ENCODE measurements around the gene DAD1.

The DAD1 gene

GRCh38 chr14:22539831-22540230 is 49.2 kb downstream of the DAD1 start (continued):
- no peak for TF ChIP-seq ZNF555 (tag by site-specific recombination; conservative IDR thresholded peaks at IDR 0.05)
- TF ChIP-seq OVOL3 (tag by site-specific recombination; IDR thresholded peaks at IDR 0.05), result no peak
- TF ChIP-seq ZSCAN4 (tag by site-specific recombination; IDR thresholded peaks at IDR 0.05), result no peak
- TF ChIP-seq ZNF426 (tag by site-specific recombination; IDR thresholded peaks at IDR 0.05), result no peak
- TF ChIP-seq SP3 (tag by site-specific recombination; IDR thresholded peaks at IDR 0.05), result no peak
- no peak for TF ChIP-seq BCL11B (tag by site-specific recombination; IDR thresholded peaks at IDR 0.05; ENCODE audit: low read depth)
- TF ChIP-seq ZNF18 (tag by site-specific recombination; IDR thresholded peaks at IDR 0.05), result no peak

- H3K9me3 ChIP-seq (ENCODE audit: control insufficient read depth, insufficient read depth, low read depth, low read length), result no peaks in the 10 kb centered on the region
- H3K27ac ChIP-seq (ENCODE audit: extremely low read depth, low read depth, low read length), result no peak overlapping the region
- CTCF ChIA-PET, result interaction anchor here (1.5 kb wide), 1 partner anchor 18 kb away, joined by 5 read pairs; no protein-coding TSS in a partner anchor
- H3K4me3 ChIP-seq (ENCODE audit: low read depth, low read length), result no peak overlapping the region
- no peak for TF ChIP-seq ZNF248 (tag by site-specific recombination; IDR thresholded peaks at IDR 0.05)
- TF ChIP-seq ZNF768 (tag by site-specific recombination; IDR thresholded peaks at IDR 0.05), result no peak
- TF ChIP-seq ZNF341 (tag by site-specific recombination; IDR thresholded peaks at IDR 0.05; ENCODE audit: low read depth), result no peak
- H3K4me1 ChIP-seq (ENCODE audit: control insufficient read depth, insufficient read depth, low read length), result 0 out of 2 replicates have a peak, but pooled peaks cover 2% of the 10 kb centered on the region
- H3K36me3 ChIP-seq (ENCODE audit: control insufficient read depth in 2 of 2, insufficient read depth in 1 of 2, low read length in 2 of 2), result no peaks in the 10 kb centered on the region
- POLR2A ChIA-PET, result interaction anchor here (1.1 kb wide), 1 partner anchor 380 kb away, joined by 3 read pairs; the partner anchor contains the start of gene RBM23
Observed at GRCh38 chr14:22538671-22539228, 50.3 kb downstream of the DAD1 start.

GRCh38 chr14:22537436-22538310 is 51.4 kb downstream of the DAD1 start:
- H3K4me3 ChIP-seq (ENCODE audit: low read depth, low read length), result no peak overlapping the region
- ChIA-PET POLR2A (interaction anchor here (1.1 kb wide), 1 partner anchor 381 kb away, joined by 3 read pairs; the partner anchor contains the start of gene RBM23), CTCF (interaction anchor here (0.6 to 2.0 kb wide), 5 partner anchors 9 to 551 kb away, joined by 3 to 15 read pairs (median 3); no protein-coding TSS in a partner anchor)
- peak overlapping the region; percentile 33; the same call in 1 of the 2 replicates for H3K27ac ChIP-seq (ENCODE audit: extremely low read depth, low read depth, low read length)
- 0 out of 2 replicates have a peak, but pooled peaks cover 2% of the 10 kb centered on the region for H3K4me1 ChIP-seq (ENCODE audit: control insufficient read depth, insufficient read depth, low read length)
- H3K36me3 ChIP-seq (ENCODE audit: control insufficient read depth in 2 of 2, insufficient read depth in 1 of 2, low read length in 2 of 2), result no peaks in the 10 kb centered on the region
- H3K9me3 ChIP-seq (ENCODE audit: control insufficient read depth, insufficient read depth, low read depth, low read length), result no peaks in the 10 kb centered on the region
- no peak for TF ChIP-seq ZNF596 (tag by site-specific recombination; IDR thresholded peaks at IDR 0.05)
- no peak for TF ChIP-seq ZNF2 (tag by site-specific recombination; IDR thresholded peaks at IDR 0.05)
- no peak for TF ChIP-seq GLIS2 (tag by site-specific recombination; IDR thresholded peaks at IDR 0.05)
- TF ChIP-seq ZNF529 (tag by site-specific recombination; IDR thresholded peaks at IDR 0.05; ENCODE audit: insufficient replicate concordance), result no peak
- no peak for TF ChIP-seq ZSCAN16 (tag by site-specific recombination; IDR thresholded peaks at IDR 0.05)
- TF ChIP-seq ZNF488 (tag by site-specific recombination; IDR thresholded peaks at IDR 0.05), result no peak
- TF ChIP-seq OVOL3 (tag by site-specific recombination; IDR thresholded peaks at IDR 0.05), result no peak
- TF ChIP-seq ZNF184 (tag by site-specific recombination; IDR thresholded peaks at IDR 0.05), result no peak
- TF ChIP-seq KLF10 (tag by site-specific recombination; IDR thresholded peaks at IDR 0.05), result no peak
- no peak for TF ChIP-seq ZNF670 (tag by site-specific recombination; IDR thresholded peaks at IDR 0.05; ENCODE audit: low read depth)
- TF ChIP-seq PRDM6 (tag by site-specific recombination; IDR thresholded peaks at IDR 0.05), result no peak
- TF ChIP-seq TCF7L2 (IDR thresholded peaks at IDR 0.05; ENCODE audit: borderline replicate concordance, low read depth, low read length), result no peak
- TF ChIP-seq ZNF138 (tag by site-specific recombination; IDR thresholded peaks at IDR 0.05; ENCODE audit: borderline replicate concordance), result no peak
- TF ChIP-seq ZBTB7A (tag by site-specific recombination; IDR thresholded peaks at IDR 0.05; ENCODE audit: low read depth), result no peak
- TF ChIP-seq ZNF664 (tag by site-specific recombination; IDR thresholded peaks at IDR 0.05), result no peak
- TF ChIP-seq ZNF747 (tag by site-specific recombination; IDR thresholded peaks at IDR 0.05), result no peak
- no peak for TF ChIP-seq ZFP69B (tag by site-specific recombination; IDR thresholded peaks at IDR 0.05)
